Measurements from ENCODE around the gene BANF2.

Gene BANF2

DNA sequence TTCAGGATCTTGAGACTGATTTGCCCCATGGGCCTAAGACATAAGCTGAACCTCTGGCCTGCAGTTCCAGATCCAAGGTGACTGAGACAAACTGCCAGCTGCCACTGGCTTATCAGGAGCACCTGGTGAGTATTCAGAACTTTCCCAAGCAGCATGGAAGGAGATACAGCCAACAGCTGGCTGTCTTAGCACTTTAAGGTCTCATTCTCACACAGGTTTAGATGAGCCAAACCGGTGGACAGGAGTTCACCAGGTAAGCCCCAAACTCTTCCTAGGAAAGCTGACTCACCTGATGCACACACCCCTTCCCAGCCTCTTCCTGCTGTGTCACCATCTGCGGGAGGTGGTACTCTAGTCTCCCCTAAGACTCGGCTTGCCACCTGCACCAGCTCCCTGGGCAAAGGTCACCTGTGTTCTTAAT lies at the start of gene BANF2:
BANF2 (plus strand) TSS at position 36 of the 421 bp plus-strand sequence. CDS start 25,060 bp downstream, outside the sequence.
- no peak for DNase-seq (ENCODE audit: low spot score)
- H3K27ac ChIP-seq, result no peak within 1 kb of the TSS
- CTCF ChIA-PET, result interaction anchor here (0.6 kb wide), 1 partner anchor 293 kb away, joined by 5 read pairs; no protein-coding TSS in a partner anchor
- POLR2A ChIA-PET (ENCODE audit: low non-redundant PET), result no interaction called here
- TF ChIP-seq, protein P1, sequence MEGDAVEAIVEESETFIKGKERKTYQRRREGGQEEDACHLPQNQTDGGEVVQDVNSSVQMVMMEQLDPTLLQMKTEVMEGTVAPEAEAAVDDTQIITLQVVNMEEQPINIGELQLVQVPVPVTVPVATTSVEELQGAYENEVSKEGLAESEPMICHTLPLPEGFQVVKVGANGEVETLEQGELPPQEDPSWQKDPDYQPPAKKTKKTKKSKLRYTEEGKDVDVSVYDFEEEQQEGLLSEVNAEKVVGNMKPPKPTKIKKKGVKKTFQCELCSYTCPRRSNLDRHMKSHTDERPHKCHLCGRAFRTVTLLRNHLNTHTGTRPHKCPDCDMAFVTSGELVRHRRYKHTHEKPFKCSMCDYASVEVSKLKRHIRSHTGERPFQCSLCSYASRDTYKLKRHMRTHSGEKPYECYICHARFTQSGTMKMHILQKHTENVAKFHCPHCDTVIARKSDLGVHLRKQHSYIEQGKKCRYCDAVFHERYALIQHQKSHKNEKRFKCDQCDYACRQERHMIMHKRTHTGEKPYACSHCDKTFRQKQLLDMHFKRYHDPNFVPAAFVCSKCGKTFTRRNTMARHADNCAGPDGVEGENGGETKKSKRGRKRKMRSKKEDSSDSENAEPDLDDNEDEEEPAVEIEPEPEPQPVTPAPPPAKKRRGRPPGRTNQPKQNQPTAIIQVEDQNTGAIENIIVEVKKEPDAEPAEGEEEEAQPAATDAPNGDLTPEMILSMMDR (conservative IDR thresholded peaks at IDR 0.05; ENCODE audit: low read depth), result no peak

DNA sequence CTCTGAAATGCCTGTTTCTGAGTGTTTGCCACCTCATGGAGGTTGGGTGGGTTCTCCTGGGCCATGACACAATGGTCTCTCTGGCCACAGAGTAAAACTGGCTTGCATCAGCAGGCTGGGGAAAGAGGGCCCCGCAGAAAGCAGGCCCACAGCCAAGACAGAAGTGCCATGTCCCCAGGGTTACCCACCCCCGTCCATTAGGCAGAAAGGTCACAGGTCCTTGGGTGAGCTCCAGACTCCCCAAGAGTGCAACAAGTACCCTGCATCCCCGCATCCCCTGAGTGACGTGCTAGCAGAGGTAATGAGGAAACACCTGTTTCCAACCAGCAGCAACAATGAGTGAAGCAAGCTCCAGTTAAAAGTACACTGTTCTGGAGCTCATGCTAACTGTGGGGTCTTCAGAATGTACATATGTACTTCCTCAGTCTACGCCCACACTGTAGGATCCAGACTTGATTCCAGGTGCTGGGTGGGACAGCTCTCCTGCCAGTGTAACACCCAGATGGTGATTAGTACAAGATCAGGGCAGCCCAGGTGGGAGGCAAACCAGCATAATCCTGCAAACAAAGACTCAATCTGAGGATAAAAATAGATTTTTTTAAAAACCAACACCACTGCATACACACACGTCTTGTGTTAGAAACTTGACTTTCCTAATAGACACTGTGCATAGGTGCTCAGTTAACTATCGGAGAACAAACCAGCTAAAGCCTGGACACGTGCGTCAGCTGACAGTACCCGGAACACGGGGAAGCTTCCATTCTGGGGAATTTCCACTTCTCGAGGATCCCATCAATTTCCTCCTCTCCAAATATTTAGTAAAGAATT lies 49.3 kb upstream of the BANF2 start:
- CTCF ChIA-PET, result interaction anchor here (0.6 to 2.6 kb wide), 3 partner anchors 26 to 289 kb away, joined by 4 to 13 read pairs (median 4); no protein-coding TSS in a partner anchor
- H3K27ac ChIP-seq, result no peak overlapping the region
- no peak for DNase-seq (ENCODE audit: low spot score)
- POLR2A ChIA-PET (ENCODE audit: low non-redundant PET), result no interaction called here
- TF ChIP-seq, protein P1 (conservative IDR thresholded peaks at IDR 0.05; ENCODE audit: low read depth), result no peak

DNA sequence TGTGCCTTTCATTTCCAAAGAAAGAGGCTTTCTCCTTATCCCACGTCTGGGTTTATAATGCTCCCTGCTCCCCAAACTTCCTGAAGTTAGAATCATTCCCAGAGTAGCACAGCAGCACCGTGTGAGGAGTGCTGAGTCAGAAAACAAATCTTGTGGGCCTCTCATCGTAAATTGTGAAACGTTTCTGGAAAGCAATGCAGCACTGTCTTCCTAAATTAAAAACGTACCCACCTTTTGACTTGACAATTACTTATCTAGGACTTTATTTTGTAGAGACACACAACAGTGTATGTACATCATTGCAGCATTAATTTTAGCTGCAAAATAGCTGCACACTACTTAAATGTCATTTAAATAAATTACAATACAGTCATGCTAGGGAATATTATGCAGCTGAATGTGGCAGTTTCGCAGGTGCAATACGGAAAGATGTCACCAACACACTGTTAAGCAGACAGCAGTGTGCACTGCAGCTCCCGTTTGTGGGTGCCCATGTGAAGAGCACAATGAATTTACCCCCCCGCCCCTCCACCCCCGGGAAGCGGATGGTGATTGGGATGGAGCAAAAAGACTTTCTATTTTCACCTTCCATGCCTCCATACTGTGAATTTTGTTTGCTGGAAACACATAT lies 48.5 kb upstream of the BANF2 start:
- ChIA-PET POLR2A (ENCODE audit: low non-redundant PET) (no interaction called here), CTCF (interaction anchor here (0.6 to 1.3 kb wide), 5 partner anchors 8 to 1054 kb away, joined by 3 to 5 read pairs (median 4); no protein-coding TSS in a partner anchor)
- TF ChIP-seq, protein P1 (conservative IDR thresholded peaks at IDR 0.05; ENCODE audit: low read depth), result no peak
- DNase-seq (ENCODE audit: low spot score), result no peak
- H3K27ac ChIP-seq, result peak overlapping the region; percentile 44

DNA sequence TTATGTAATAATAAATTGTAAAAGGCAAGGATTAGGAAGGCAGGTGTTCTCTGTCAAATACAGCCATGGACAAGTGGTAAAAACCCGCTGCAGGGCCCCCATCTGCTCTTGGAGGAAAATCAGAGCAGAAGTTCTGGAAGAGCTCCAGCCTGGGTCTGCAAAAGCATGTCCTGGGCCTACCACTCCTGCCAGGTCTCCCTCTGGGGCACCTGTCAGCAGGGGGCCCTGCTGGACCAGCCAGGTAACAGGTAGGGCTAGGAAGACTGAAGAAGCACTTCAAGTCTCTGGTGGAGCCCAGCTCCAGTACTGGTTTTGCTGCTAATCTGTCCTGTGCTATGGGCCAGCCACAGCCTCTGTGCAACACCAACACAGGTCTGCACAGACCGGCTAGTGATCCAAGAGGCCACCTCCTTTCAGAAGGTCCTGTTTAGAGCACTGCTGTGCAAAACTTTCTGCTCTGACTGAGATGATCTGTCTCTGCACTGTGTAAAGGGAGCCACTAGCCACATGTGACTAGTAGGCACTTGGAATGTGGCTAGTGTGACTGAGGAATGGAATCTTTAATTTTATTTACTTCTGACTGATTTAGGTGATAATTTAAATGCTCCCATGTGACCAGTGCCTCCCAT lies 47.9 kb upstream of the BANF2 start:
- DNase-seq (ENCODE audit: low spot score), result peak; percentile 19
- peak overlapping the region; percentile 44 for H3K27ac ChIP-seq
- TF ChIP-seq, protein P1 (conservative IDR thresholded peaks at IDR 0.05; ENCODE audit: low read depth), result no peak
- POLR2A ChIA-PET (ENCODE audit: low non-redundant PET), result no interaction called here
- CTCF ChIA-PET, result interaction anchor here (0.5 to 1.0 kb wide), 5 partner anchors 9 to 1055 kb away, joined by 3 to 5 read pairs (median 3); no protein-coding TSS in a partner anchor

DNA sequence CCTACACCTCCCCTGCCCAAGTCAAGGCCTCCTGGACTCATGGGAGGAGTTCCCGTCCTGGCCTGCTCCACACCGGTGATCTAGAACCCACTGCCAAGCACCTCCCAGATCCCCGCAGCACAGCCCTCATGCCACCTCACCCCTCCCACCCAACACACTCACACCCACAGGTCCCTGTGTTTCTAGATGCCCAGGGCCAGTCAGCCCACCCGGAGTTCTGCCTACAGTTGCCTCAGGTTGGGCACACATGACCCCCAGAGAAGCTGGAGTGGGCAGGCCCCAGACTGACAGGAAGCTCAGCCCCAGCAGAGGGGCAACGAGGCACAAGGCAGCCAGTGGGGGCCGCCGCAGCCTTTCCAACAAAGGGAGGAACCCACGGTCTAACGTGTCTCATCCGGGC lies 47.4 kb upstream of the BANF2 start:
- TF ChIP-seq, protein P1 (conservative IDR thresholded peaks at IDR 0.05; ENCODE audit: low read depth), result no peak
- ChIA-PET CTCF (interaction anchor here (0.6 to 1.0 kb wide), 4 partner anchors 9 to 384 kb away, joined by 3 to 5 read pairs (median 3); no protein-coding TSS in a partner anchor), POLR2A (ENCODE audit: low non-redundant PET) (no interaction called here)
- peak overlapping the region; percentile 44 for H3K27ac ChIP-seq
- no peak for DNase-seq (ENCODE audit: low spot score)
